ENCODE results near the gene RUNX2.

DNA sequence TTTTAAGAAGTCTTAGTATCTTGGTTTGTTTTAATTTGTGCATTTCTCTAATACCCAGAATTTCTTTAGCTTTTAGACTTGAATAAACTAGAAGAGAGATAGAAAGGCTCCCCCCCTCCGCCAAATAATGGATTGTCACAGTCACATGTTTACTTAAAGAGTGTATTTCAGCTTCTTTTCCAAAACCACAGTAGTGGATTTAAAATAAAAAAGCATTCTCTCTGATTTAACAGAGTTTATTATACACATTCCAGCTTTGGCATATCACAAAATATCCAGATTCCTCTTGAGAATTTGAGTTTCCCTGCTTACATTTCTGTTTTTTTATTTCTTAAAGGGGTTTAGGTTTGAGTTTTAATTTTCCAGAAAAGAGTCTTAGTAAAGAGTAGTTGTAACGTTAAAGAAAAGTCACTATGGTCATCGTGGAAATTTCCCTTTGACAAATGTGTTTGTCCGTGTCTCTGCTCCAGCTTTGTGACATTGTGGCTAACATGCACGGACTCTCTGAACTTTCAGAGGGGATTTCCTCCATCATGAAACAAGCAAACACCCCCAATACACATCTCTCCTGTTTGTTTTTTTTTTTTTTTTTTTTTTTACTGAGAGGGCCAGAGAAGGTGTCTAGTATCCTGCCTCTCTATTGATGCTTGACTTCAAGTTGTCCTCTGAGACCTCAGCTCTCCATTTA is 163.1 kb downstream of the RUNX2 start:
- TF ChIP-seq, protein P1, sequence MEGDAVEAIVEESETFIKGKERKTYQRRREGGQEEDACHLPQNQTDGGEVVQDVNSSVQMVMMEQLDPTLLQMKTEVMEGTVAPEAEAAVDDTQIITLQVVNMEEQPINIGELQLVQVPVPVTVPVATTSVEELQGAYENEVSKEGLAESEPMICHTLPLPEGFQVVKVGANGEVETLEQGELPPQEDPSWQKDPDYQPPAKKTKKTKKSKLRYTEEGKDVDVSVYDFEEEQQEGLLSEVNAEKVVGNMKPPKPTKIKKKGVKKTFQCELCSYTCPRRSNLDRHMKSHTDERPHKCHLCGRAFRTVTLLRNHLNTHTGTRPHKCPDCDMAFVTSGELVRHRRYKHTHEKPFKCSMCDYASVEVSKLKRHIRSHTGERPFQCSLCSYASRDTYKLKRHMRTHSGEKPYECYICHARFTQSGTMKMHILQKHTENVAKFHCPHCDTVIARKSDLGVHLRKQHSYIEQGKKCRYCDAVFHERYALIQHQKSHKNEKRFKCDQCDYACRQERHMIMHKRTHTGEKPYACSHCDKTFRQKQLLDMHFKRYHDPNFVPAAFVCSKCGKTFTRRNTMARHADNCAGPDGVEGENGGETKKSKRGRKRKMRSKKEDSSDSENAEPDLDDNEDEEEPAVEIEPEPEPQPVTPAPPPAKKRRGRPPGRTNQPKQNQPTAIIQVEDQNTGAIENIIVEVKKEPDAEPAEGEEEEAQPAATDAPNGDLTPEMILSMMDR (IDR thresholded peaks at IDR 0.05): no peak
- no peak for TF ChIP-seq EZH2 (IDR thresholded peaks at IDR 0.05)
